Jurkat, Clone E6-1 (cell line): Measurements from ENCODE around the gene PRR12.
A peak's percentile ranks its signal among the peaks of the same experiment; 100 is the strongest.

Experiments
- DNase-seq: peaks from one replicate; pipeline ENCODE4 v3.0.0-alpha.2; 2011; ENCODE audit warnings: low read depth, low spot score
- H3K4me3 ChIP-seq: 2 replicates; pipeline ENCODE4 v1.5.1; 2011; ENCODE audit warnings: mild to moderate bottlenecking, low read length, control low read depth, moderate library complexity

Gene PRR12

DNA sequence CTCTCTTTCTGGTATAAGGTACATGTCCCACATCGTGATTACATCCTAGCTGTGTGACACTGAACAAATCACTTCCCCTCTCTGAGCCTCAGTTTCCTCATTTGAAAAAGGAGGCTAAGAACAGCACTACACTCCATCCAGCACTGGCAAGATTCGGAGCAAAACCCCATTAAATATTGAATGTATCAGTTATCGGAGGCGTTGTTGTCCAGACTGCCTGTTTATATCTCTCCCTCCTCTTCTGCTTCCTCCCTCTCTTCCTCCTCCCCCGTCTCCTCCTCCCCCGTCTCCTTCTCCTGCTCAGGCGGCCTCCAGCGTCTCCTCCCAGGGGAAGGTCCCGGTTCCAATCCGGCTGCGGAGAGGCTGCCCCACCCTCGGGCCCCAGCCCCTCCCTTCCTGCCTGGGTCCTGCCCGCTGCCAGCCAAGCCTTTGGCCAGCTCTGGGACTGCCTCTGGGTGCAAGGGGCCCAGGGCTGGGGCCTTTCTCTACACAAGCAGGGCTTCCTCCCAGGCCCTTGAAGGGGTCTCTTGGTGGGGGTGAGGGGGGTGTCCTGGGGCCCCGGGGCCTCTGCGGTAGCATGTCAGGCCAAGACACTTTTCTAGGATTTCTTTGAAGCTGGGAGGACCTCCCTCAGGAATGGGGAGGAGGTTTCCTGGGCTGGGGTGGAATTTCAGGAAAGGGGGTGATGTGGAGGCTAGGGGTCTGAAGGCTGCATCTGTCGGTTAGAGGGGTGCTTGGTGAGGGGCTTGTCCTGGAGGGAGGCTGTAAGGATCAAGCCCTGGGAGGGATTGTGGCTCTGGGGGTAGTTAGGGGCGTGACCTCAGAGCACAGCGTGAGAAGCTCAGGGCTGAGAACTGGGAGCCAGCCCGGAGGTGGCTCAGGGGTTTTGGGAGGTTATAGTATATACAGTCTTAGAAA lies 47.1 kb downstream of the PRR12 start:
- DNase-seq, result no peak
- H3K4me3 ChIP-seq, result no peak overlapping the region

DNA sequence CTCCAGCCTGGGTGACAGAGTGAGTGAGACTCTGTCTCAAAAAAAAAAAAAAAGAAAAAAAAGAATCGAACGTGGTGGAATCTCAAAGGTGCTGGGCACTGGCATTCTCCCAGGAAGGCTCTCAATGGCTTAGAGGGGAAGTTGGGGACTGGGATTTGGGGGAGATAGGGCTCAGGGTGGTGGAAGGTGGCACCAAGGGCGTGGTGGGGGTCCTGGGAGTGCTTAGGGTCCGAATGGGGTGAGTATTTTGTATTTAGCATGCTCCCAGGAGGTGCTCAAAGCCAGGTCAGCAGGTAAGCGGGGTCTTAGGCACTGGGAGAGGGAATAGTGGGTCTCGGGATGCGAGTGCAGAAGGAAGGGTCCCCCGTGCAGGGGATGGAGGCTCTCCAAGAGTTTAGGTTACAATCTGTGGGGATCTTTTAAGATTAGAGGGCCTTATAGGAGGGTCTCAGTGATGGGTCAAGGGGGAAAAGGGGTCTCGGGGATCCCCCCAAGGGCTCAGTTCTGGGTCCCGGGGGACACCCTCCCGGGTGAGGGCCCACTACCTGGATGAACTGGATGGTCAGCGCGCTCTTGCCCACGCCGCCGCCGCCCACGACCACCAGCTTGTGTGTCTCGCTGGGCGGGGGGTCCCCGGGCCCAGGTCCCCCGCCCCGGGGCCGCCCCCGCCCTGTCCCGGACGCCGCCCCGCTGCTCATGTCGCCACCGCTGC lies 48.6 kb downstream of the PRR12 start:
- no peak for DNase-seq
- peak overlapping the region; percentile 47 for H3K4me3 ChIP-seq

GRCh38 chr19:49640113-49640898 lies 49.3 kb downstream of the PRR12 start, which contains the start of gene RRAS:
TSS of gene RRAS (minus strand) at chr19:49640143. CDS start at chr19:49640098, 45 bp downstream.
- peak within 1 kb of the TSS; percentile 99 for H3K4me3 ChIP-seq
- peak; percentile 100 for DNase-seq

DNA sequence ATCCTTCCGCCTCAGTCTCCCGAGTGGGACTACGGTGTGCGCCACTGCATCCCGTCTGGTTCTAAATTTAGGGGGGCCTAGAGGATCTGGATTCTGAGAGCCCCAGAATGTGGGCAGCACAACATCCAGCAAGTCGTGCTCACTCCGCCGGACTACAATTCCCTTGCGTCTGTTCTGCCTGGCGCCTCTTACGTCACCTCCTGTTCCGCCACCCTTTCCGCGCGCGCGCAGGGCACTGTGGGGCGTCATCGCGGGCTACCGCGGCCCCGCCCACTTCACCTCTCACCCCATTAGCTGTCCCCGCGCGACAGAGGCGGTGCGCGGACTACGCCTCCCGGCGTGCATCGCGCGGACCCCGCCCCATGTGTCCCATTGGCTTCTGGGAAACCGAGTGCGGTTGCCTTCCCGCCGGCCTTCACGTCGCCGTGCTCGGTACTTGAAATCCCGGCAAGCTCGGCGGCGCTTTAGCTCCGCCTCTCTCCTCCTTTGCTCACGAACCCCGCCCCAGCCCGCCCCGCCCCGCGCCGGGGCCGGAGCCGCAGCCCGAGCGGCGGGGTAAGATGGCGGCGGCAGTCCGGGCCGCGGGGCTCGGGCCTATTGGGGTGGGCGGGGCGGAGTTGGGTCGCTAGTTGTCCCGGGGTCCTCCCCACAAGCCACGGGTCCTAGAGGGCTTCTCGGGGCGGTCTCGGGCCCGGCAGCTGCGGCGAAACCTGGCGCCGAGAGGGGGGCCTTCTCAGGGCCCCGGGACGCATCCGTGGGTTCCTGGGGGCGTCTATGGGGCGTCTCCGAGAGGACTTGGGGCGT lies 50.9 kb downstream of the PRR12 start, which contains the start of gene SCAF1:
TSS of gene SCAF1 (plus strand) at position 522 of the 804 bp plus-strand sequence. CDS start 2,818 bp downstream, outside the sequence.
- peak within 1 kb of the TSS; percentile 99 for H3K4me3 ChIP-seq
- peak; percentile 98 for DNase-seq

- H3K4me3 ChIP-seq, result peak overlapping the region; percentile 99
- no peak for DNase-seq
Measured at GRCh38 chr19:49642492-49643035, 51.6 kb downstream of the PRR12 start.

DNA sequence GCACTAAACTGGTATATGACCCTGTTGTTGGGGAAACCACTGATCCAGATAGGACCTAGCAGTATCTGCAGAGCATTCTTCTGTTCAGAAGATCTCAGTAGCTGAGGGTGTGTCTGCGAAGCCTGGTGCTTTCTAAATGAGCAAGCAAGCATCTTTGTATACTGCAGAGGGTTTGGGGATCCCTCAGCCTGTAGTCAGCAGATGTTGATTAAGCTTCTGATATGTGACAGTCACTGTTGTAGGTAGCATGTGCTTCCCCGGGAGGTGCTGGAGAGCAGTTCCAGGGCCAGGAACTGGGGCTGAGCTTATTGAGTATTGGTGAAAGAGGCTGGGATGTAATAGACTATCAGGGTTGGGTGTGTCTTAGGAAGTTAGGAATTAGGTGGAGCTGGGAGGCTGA lies 52.5 kb downstream of the PRR12 start:
- H3K4me3 ChIP-seq, result peak overlapping the region; percentile 99
- DNase-seq, result no peak

DNA sequence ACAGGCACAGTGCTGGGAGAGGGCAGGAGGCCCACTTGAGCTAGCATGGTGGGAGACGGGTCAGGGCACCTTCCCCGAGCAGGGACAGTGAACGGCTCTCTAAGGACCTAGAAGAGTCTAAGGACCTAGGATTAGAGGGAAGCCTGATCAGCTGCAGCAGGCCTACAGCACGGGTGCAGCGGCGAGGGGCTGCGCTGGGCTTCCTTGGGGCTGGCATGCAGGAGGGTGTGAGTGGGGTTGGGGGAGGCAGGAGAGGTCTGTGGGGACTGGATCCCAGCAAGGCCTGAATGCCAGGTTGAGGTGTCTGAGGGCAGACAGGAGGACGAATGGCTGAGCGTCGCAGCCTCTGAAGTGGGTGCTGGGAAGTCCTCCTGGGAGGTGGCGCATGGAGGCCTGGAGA lies 54.6 kb downstream of the PRR12 start:
- DNase-seq, result no peak
- H3K4me3 ChIP-seq, result no peak overlapping the region

- DNase-seq, result no peak
- no peak overlapping the region for H3K4me3 ChIP-seq
Measured at GRCh38 chr19:49645995-49646394, 55.0 kb downstream of the PRR12 start.

GRCh38 chr19:49646586-49646985 lies 55.6 kb downstream of the PRR12 start:
- H3K4me3 ChIP-seq, result no peak overlapping the region
- DNase-seq, result no peak

DNA sequence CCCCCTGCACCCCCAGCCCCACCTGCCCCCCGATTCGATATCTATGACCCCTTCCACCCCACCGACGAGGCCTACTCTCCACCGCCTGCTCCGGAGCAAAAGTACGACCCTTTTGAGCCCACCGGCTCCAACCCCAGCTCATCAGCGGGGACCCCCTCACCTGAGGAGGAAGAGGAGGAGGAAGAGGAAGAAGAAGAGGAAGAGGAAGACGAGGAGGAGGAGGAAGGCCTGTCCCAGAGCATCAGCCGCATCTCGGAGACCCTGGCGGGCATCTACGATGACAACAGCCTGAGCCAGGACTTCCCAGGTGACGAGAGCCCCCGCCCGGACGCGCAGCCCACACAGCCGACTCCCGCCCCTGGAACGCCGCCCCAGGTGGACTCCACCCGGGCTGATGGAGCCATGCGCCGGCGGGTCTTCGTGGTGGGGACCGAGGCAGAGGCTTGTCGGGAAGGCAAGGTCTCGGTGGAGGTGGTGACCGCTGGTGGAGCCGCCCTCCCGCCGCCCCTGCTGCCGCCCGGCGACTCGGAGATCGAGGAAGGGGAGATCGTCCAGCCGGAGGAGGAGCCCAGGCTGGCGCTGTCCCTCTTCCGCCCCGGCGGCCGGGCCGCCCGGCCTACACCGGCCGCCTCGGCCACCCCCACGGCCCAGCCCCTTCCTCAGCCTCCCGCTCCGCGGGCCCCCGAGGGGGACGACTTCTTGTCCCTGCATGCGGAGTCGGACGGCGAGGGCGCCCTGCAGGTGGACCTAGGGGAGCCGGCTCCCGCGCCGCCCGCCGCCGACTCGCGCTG lies 60.2 kb downstream of the PRR12 start:
- no peak overlapping the region for H3K4me3 ChIP-seq
- DNase-seq, result no peak

GRCh38 chr19:49651820-49652550 lies 61.0 kb downstream of the PRR12 start:
- H3K4me3 ChIP-seq, result no peak overlapping the region
- no peak for DNase-seq

GRCh38 chr19:49652551-49653465 lies 61.8 kb downstream of the PRR12 start:
- no peak for DNase-seq
- H3K4me3 ChIP-seq, result no peak overlapping the region

DNA sequence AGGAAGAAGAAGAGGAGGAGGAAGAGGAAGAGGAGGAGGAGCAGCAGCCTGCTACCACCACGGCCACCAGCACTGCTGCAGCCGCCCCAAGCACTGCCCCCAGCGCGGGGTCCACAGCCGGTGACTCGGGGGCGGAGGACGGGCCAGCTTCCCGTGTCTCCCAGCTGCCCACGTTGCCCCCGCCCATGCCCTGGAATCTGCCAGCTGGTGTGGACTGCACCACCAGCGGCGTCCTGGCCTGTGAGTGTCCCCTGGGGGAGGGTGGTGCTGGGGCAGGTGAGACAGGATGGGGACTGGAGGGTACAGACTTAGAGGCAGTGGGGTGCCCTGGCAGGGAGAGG lies 62.5 kb downstream of the PRR12 start:
- no peak for DNase-seq

DNA sequence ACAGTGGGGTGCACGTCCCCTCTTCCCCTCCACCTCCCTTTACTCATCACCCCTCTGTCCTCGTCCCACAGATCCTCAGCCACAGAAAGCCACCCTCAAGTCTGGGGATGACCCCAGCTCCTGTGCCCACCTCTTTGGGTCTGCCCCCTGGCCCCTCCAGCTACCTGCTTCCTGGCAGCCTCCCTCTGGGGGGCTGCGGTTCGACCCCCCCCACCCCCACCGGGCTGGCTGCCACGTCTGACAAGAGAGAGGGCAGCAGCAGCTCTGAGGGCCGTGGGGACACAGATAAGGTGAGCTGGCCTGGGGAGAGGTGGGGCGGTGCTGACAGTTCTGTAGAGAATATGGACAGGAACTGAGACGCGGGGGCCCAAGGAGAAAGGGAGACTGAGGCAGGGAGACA lies 63.6 kb downstream of the PRR12 start:
- no peak for DNase-seq
- H3K4me3 ChIP-seq, result no peak overlapping the region

More for the DNA sequence above, 62.5 kb downstream of the PRR12 start:
- no peak overlapping the region for H3K4me3 ChIP-seq

DNA sequence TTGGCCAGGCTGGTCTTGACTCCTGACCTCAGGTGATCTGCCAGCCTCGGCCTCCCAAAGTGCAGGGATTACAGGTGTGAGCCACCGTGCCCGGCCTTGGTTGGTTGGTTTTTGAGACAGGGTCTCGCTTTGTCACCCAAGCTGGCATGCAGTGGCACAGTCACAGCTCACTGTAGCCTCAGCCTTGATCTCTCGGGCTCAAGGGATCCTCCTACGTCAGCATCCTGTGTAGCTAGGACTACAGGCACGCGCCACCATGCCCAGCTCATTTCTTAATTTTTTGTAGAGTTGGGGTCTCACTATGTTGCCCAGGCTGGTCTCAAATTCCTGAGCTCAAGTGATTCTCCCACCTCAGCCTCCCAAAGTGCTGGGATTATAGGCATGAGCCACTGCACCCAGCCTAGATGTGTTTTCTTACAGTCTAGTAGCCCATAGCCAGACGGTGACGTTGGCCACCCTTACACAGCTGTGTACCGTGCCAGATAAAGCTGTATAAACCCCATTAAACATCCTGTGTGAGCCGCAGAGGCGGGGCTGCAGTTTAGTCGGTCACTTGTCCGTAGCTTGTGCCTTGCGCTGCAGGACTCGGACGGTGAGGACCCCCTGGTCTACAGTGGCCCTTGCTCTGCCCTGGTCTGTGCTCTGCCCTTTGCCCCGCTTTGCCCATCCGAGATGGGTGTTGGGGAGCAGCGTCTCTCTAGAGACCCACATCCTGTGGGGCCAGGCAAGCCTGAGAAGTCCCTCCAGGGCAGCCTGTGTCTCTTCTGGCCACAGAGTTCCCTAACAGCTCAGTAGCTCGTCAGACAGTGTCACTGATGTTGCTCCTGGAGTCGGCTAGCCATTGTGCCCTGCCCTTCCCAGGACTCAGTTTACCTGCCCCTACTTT lies 64.8 kb downstream of the PRR12 start:
- H3K4me3 ChIP-seq, result no peak overlapping the region
- DNase-seq, result no peak
